ENCODE data around the gene RANBP3. TPM values are rescaled to one million over a fixed set of nuclear protein-coding genes. Genes with fewer than 3 reads are reported as not detected.

The RANBP3 gene
- total RNA-seq, 2 donors from 2014 or later = 77.4 to 81.4 TPM

DNA sequence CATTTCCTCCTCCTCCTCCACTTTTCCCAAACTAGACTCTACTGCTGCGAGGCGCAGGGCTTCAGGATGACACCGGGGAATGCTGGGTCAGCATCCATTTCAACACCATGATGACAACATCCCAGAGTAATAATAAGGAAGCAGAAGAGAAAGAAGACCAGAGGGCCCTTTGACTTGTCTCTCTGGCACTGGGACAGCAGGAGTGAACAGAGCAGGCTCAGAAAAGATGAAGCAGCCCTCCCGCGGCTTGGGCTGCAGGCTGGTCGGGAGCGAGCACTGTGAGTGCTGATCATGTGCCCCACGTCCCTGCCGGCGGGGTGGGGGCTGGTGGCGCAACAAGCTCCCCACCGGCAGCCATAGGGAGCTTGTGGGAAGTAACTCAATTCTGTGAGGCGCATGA, 30.5 kb downstream of the RANBP3 start:
- Histone ChIP-seq H3K9ac (ENCODE audit: extremely low read depth, low read length, poor library complexity, severe bottlenecking) (no peak overlapping the region), H3K27ac (ENCODE audit: low read depth, low read length) (no peak overlapping the region), H3K4me1 (ENCODE audit: control insufficient read depth, insufficient read depth, low read length) (peaks cover 24% of the 10 kb centered on the region), H3K9me3 (ENCODE audit: control insufficient read depth, low read length) (no peaks in the 10 kb centered on the region), H3K4me3 (ENCODE audit: low read length) (no peak overlapping the region), H3K27me3 (ENCODE audit: control insufficient read depth, insufficient read depth, low read length, poor library complexity, severe bottlenecking) (no peaks in the 10 kb centered on the region), H3K36me3 (ENCODE audit: control insufficient read depth, insufficient read depth, low read length) (peaks cover 25% of the 10 kb centered on the region)
- no peak overlapping the region for H3K27ac Mint-ChIP-seq
- H3K9me3 Mint-ChIP-seq = no peaks in the 10 kb centered on the region
- H3K4me3 Mint-ChIP-seq = no peak overlapping the region
- no peak for DNase-seq
- peaks cover 39% of the 10 kb centered on the region for H3K4me1 Mint-ChIP-seq
- H3K27me3 Mint-ChIP-seq (ENCODE audit: insufficient read depth) = no peaks in the 10 kb centered on the region
- 75 to 89% methylated on average over 7 to 13 of the region's 13 CpGs for WGBS, 2 experiments (ENCODE audit: insufficient coverage in 1 of 2, insufficient read length in 1 of 2)
- peaks cover 28% of the 10 kb centered on the region for H3K36me3 Mint-ChIP-seq (ENCODE audit: low read depth)
- no peak for TF ChIP-seq CTCF (conservative IDR thresholded peaks at IDR 0.05)

DNA sequence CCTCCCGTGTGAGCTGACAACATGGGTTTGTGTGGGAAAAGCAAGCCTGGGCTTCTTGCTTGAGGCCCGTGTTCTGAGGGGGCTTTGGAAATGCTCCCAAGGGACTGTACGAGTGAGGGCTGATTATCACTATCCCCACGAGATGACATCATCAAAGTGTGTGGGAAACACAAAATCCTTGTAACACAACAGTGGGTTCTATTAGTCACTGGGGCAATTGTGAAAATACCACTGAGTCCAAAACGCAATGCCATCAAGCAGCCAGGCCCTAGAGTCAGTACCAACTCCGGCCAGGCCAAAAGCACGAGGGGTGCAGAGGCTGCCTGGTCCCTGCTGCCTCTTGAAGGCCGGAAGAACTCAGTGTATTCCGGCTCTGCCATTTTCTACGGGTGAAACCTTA, 34.3 kb downstream of the RANBP3 start:
- WGBS, 2 experiments (ENCODE audit: insufficient coverage in 1 of 2, insufficient read length in 1 of 2) = 80 to 86% methylated on average over 10 of the region's 10 CpGs
- no peaks in the 10 kb centered on the region for H3K4me1 ChIP-seq (ENCODE audit: control insufficient read depth, insufficient read depth, low read length)
- TF ChIP-seq CTCF (conservative IDR thresholded peaks at IDR 0.05) = no peak
- no peaks in the 10 kb centered on the region for H3K9me3 ChIP-seq (ENCODE audit: control insufficient read depth, low read length)
- no peaks in the 10 kb centered on the region for H3K27me3 ChIP-seq (ENCODE audit: control insufficient read depth, insufficient read depth, low read length, poor library complexity, severe bottlenecking)
- H3K27ac Mint-ChIP-seq = peak overlapping the region; percentile 30
- peaks cover 49% of the 10 kb centered on the region for H3K36me3 Mint-ChIP-seq (ENCODE audit: low read depth)
- H3K4me3 Mint-ChIP-seq = no peak overlapping the region
- no peak overlapping the region for H3K9ac ChIP-seq (ENCODE audit: extremely low read depth, low read length, poor library complexity, severe bottlenecking)
- no peak overlapping the region for H3K27ac ChIP-seq (ENCODE audit: low read depth, low read length)
- no peak for DNase-seq
- no peak overlapping the region for H3K4me3 ChIP-seq (ENCODE audit: low read length)
- peaks cover 42% of the 10 kb centered on the region for H3K36me3 ChIP-seq (ENCODE audit: control insufficient read depth, insufficient read depth, low read length)
- no peaks in the 10 kb centered on the region for H3K27me3 Mint-ChIP-seq (ENCODE audit: insufficient read depth)
- H3K9me3 Mint-ChIP-seq = no peaks in the 10 kb centered on the region
- H3K4me1 Mint-ChIP-seq = peaks cover 1% of the 10 kb centered on the region

- WGBS, 2 experiments (ENCODE audit: insufficient coverage in 1 of 2, insufficient read length in 1 of 2) = 94 to 95% methylated on average over 7 to 10 of the region's 10 CpGs
Observed at GRCh38 chr19:5943045-5943444, 34.9 kb downstream of the RANBP3 start.

More at GRCh38 chr19:5943045-5943444, 34.9 kb downstream of the RANBP3 start:
- Histone ChIP-seq H3K27ac (ENCODE audit: low read depth, low read length) (peak overlapping the region; percentile 41), H3K9me3 (ENCODE audit: control insufficient read depth, low read length) (no peaks in the 10 kb centered on the region), H3K27me3 (ENCODE audit: control insufficient read depth, insufficient read depth, low read length, poor library complexity, severe bottlenecking) (no peaks in the 10 kb centered on the region), H3K4me3 (ENCODE audit: low read length) (no peak overlapping the region), H3K4me1 (ENCODE audit: control insufficient read depth, insufficient read depth, low read length) (no peaks in the 10 kb centered on the region), H3K36me3 (ENCODE audit: control insufficient read depth, insufficient read depth, low read length) (peaks cover 42% of the 10 kb centered on the region), H3K9ac (ENCODE audit: extremely low read depth, low read length, poor library complexity, severe bottlenecking) (no peak overlapping the region)
- Mint-ChIP-seq H3K27me3 (ENCODE audit: insufficient read depth) (no peaks in the 10 kb centered on the region), H3K27ac (peak overlapping the region; percentile 30), H3K36me3 (ENCODE audit: low read depth) (peaks cover 50% of the 10 kb centered on the region), H3K4me1 (no peaks in the 10 kb centered on the region), H3K9me3 (no peaks in the 10 kb centered on the region), H3K4me3 (no peak overlapping the region)
- DNase-seq = no peak
- no peak for TF ChIP-seq CTCF (conservative IDR thresholded peaks at IDR 0.05)

Data from endodermal cell (in vitro differentiated cells).